Keratinocyte (primary cell): ENCODE measurements around the gene FAM177A1.

Source experiments
- CTCF ChIP-seq, 3 experiments: IDR thresholded peaks in 1 of 3; conservative IDR thresholded peaks in 1 of 3; optimal IDR thresholded peaks in 1 of 3; 2 replicates in 2 of 3; 3 replicates in 1 of 3; pipeline versions ENCODE3 to v1.5.1; 2011; ENCODE audit warnings: low read length in 3 of 3, mild to moderate bottlenecking in 3 of 3, moderate library complexity in 2 of 3, control low read depth in 1 of 3, inconsistent platforms in 1 of 3; ENCODE audit not compliant: insufficient read depth in 2 of 3; ENCODE audit errors: extremely low read depth in 1 of 3
- EZH2 ChIP-seq: IDR thresholded peaks from one replicate; pipeline ENCODE4 v1.6.1; 2012; ENCODE audit warnings: inconsistent platforms, mild to moderate bottlenecking, low read length, moderate library complexity

- TF ChIP-seq CTCF (optimal IDR thresholded peaks at IDR 0.05 in 1 of 3, IDR thresholded peaks at IDR 0.05 in 1 of 3, conservative IDR thresholded peaks at IDR 0.05 in 1 of 3; ENCODE audit: extremely low read depth in 1 of 3, insufficient read depth in 2 of 3, low read length in 3 of 3) (no peak), EZH2 (no peak)
Measured at GRCh38 chr14:35068238-35069012, 22.4 kb downstream of the FAM177A1 start.
